ENCODE data around the gene DGKG.

Gene DGKG

DNA sequence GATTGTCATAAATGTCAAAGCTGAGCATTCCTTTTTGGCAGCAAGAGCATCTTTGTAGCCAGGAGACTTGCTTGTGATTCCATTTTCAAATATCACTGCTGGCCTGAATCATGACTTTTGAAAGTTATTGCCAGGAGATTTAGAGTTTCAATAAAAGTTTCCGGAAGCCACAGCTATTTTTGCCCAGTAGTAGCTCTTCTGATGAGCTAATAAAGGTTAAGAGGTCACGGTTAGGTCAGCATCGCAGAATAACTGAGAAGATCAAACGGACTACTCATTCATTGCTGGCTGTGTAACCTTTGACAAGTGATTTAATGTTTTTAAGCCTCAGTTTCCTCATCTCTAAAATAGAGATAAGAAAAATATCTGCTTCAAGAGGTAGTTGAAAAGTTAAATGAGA lies 148.1 kb downstream of the DGKG start:
- Histone ChIP-seq H3K27me3 (ENCODE audit: insufficient read depth, poor library complexity, severe bottlenecking) (no peaks in the 10 kb centered on the region), H3K27ac (replicated peaks) (no peak overlapping the region), H3K4me3 (replicated peaks; ENCODE audit: insufficient read depth, low read length) (no peak overlapping the region)
- DNase-seq (ENCODE audit: low read depth in 1 of 2, low spot score in 1 of 2) = no peak
- TF ChIP-seq, protein P1, sequence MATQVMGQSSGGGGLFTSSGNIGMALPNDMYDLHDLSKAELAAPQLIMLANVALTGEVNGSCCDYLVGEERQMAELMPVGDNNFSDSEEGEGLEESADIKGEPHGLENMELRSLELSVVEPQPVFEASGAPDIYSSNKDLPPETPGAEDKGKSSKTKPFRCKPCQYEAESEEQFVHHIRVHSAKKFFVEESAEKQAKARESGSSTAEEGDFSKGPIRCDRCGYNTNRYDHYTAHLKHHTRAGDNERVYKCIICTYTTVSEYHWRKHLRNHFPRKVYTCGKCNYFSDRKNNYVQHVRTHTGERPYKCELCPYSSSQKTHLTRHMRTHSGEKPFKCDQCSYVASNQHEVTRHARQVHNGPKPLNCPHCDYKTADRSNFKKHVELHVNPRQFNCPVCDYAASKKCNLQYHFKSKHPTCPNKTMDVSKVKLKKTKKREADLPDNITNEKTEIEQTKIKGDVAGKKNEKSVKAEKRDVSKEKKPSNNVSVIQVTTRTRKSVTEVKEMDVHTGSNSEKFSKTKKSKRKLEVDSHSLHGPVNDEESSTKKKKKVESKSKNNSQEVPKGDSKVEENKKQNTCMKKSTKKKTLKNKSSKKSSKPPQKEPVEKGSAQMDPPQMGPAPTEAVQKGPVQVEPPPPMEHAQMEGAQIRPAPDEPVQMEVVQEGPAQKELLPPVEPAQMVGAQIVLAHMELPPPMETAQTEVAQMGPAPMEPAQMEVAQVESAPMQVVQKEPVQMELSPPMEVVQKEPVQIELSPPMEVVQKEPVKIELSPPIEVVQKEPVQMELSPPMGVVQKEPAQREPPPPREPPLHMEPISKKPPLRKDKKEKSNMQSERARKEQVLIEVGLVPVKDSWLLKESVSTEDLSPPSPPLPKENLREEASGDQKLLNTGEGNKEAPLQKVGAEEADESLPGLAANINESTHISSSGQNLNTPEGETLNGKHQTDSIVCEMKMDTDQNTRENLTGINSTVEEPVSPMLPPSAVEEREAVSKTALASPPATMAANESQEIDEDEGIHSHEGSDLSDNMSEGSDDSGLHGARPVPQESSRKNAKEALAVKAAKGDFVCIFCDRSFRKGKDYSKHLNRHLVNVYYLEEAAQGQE (IDR thresholded peaks at IDR 0.05; ENCODE audit: insufficient replicate concordance, low read depth) = no peak
- TF ChIP-seq SPI1 (IDR thresholded peaks at IDR 0.05; ENCODE audit: borderline replicate concordance, low read depth) (no peak), GABPA (IDR thresholded peaks at IDR 0.05; ENCODE audit: low read depth) (no peak), POLR2AphosphoS5 (IDR thresholded peaks at IDR 0.05; ENCODE audit: low read depth) (no peak)
- TF ChIP-seq, protein P2, sequence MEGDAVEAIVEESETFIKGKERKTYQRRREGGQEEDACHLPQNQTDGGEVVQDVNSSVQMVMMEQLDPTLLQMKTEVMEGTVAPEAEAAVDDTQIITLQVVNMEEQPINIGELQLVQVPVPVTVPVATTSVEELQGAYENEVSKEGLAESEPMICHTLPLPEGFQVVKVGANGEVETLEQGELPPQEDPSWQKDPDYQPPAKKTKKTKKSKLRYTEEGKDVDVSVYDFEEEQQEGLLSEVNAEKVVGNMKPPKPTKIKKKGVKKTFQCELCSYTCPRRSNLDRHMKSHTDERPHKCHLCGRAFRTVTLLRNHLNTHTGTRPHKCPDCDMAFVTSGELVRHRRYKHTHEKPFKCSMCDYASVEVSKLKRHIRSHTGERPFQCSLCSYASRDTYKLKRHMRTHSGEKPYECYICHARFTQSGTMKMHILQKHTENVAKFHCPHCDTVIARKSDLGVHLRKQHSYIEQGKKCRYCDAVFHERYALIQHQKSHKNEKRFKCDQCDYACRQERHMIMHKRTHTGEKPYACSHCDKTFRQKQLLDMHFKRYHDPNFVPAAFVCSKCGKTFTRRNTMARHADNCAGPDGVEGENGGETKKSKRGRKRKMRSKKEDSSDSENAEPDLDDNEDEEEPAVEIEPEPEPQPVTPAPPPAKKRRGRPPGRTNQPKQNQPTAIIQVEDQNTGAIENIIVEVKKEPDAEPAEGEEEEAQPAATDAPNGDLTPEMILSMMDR (IDR thresholded peaks at IDR 0.05; ENCODE audit: insufficient read depth, low read length) = no peak

DNA sequence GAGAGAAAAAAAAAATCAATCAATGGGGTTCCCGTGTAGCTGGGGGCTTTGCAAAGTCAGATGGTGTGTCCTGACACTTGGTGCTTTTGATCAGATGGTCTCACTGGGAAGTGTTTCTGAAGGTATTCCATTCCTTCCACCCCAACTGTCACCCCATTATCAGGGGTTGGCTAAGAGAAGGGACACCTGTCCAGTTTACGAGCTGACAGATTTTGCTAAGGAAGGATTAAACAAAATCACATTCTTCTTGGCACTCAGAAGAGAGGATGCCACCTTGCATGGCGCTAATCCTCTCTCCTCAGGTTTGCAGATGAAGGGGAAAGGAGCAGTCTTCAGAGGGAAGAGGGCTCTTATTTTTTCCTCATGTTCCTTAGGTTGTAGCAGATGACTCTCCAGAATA lies 149.4 kb downstream of the DGKG start:
- Histone ChIP-seq H3K27me3 (ENCODE audit: insufficient read depth, poor library complexity, severe bottlenecking) (no peaks in the 10 kb centered on the region), H3K4me3 (replicated peaks; ENCODE audit: insufficient read depth, low read length) (no peak overlapping the region), H3K27ac (replicated peaks) (no peak overlapping the region)
- no peak for TF ChIP-seq SPI1 (IDR thresholded peaks at IDR 0.05; ENCODE audit: borderline replicate concordance, low read depth)
- TF ChIP-seq, protein P2 (IDR thresholded peaks at IDR 0.05; ENCODE audit: insufficient read depth, low read length) = no peak
- TF ChIP-seq, protein P1 (IDR thresholded peaks at IDR 0.05; ENCODE audit: insufficient replicate concordance, low read depth) = no peak
- no peak for TF ChIP-seq POLR2AphosphoS5 (IDR thresholded peaks at IDR 0.05; ENCODE audit: low read depth)
- TF ChIP-seq GABPA (IDR thresholded peaks at IDR 0.05; ENCODE audit: low read depth) = no peak
- no peak for DNase-seq (ENCODE audit: low read depth in 1 of 2, low spot score in 1 of 2)

DNA sequence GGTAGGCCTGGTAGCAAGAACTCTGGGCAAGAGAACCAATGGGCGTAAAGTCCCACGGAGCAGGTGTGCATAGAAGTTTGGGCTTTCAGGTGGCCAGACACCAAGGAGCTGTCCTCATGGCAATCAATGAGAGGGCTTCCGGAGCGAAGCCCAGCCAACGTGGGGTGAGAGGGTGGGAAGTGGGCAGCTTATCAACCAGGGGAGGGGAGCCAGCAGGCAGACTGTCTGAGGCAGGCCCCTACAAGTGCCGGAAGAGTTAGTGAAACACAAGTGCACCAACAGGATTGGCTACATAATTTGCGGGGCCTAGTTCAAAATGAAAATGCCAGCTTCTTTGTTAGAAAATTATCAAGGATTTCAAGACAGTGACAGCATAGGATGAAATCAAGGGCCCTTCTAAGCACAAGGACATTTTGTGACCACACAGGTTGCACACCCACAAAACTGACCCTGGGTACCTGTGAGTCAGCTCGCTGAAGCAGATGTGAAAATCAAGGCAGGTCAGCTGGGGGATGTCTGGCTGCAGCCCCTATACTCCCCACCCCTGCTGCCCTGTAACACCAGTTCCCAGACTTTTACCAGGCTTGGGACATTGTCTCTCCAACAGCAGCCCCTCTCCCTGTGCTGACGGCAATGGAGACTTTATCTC lies 151.1 kb downstream of the DGKG start:
- peak overlapping the region; percentile 63 for H3K27ac ChIP-seq (replicated peaks)

More for the DNA sequence above, 151.1 kb downstream of the DGKG start:
- H3K27me3 ChIP-seq (ENCODE audit: insufficient read depth, poor library complexity, severe bottlenecking) = no peaks in the 10 kb centered on the region
- no peak for DNase-seq (ENCODE audit: low read depth in 1 of 2, low spot score in 1 of 2)
- no peak overlapping the region for H3K4me3 ChIP-seq (replicated peaks; ENCODE audit: insufficient read depth, low read length)
- TF ChIP-seq, protein P1 (IDR thresholded peaks at IDR 0.05; ENCODE audit: insufficient replicate concordance, low read depth) = no peak
- TF ChIP-seq SPI1 (IDR thresholded peaks at IDR 0.05; ENCODE audit: borderline replicate concordance, low read depth) = no peak
- TF ChIP-seq POLR2AphosphoS5 (IDR thresholded peaks at IDR 0.05; ENCODE audit: low read depth) = no peak
- TF ChIP-seq, protein P2 (IDR thresholded peaks at IDR 0.05; ENCODE audit: insufficient read depth, low read length) = no peak
- no peak for TF ChIP-seq GABPA (IDR thresholded peaks at IDR 0.05; ENCODE audit: low read depth)

All from HL-60 (cell line).